OCI-LY3 (cell line): Measurements from ENCODE around the gene PHTF1.

Source experiments
- CTCF ChIP-seq: fragments of 200-600, 300-600 bp; sonication (generic); IDR thresholded peaks from 2 replicates; pipeline ENCODE4 v1.5.1; 2014; ENCODE audit warnings: antibody characterized with exemption, low read length, low read depth
- EZH2phosphoT487 ChIP-seq: fragments of 200-600 bp; shearing (Covaris generic); IDR thresholded peaks from 2 replicates; pipeline ENCODE4 v1.6.1; 2018; ENCODE audit warnings: antibody characterized with exemption, mixed run types, low read depth

GRCh38 chr1:113674591-113674990, 84.7 kb downstream of the PHTF1 start:
- TF ChIP-seq CTCF (no peak), EZH2phosphoT487 (no peak)
